C4-2B (cell line): Measurements from ENCODE around the gene VDAC1.
"Not testable (repeated sequence)": the region's sequence is repeated elsewhere in the genome, so short reads cannot be mapped to it uniquely, and the experiment has no call there.

Source experiments
- H3K27ac ChIP-seq: fragments of 450-650 bp; 2 replicates; pipeline ENCODE4 v1.5.1; 2017
- CTCF ChIP-seq: fragments of 450-650 bp; conservative IDR thresholded peaks from 2 replicates; pipeline ENCODE4 v1.5.1; 2017; ENCODE audit warnings: mild to moderate bottlenecking
- ZFX ChIP-seq: fragments of 450-650 bp; IDR thresholded peaks from 2 replicates; pipeline ENCODE4 v1.6.1; 2017

VDAC1 gene

GRCh38 chr5:134046330-134046729 is 41.6 kb upstream of the VDAC1 start:
- H3K27ac ChIP-seq, result no peak overlapping the region
- TF ChIP-seq CTCF (no peak), ZFX (no peak)

- TF ChIP-seq CTCF, result no peak
- TF ChIP-seq ZFX, result no peak
These were observed 39.3 kb upstream of the VDAC1 start for GRCh38 chr5:134043793-134044792.

GRCh38 chr5:134041570-134042411 is 37.0 kb upstream of the VDAC1 start:
- no peak for TF ChIP-seq ZFX
- no peak for TF ChIP-seq CTCF
- H3K27ac ChIP-seq, result no peak overlapping the region

More at GRCh38 chr5:134043793-134044792, 39.3 kb upstream of the VDAC1 start:
- no peak overlapping the region for H3K27ac ChIP-seq

- TF ChIP-seq ZFX (no peak), CTCF (no peak)
- H3K27ac ChIP-seq, result no peak overlapping the region
These were observed 33.4 kb upstream of the VDAC1 start for GRCh38 chr5:134038138-134038537.

GRCh38 chr5:134037160-134037559 is 32.4 kb upstream of the VDAC1 start:
- no peak for TF ChIP-seq CTCF
- TF ChIP-seq ZFX, result no peak

GRCh38 chr5:134034326-134034725 is 29.6 kb upstream of the VDAC1 start:
- H3K27ac ChIP-seq, result no peak overlapping the region
- TF ChIP-seq ZFX, result no peak
- no peak for TF ChIP-seq CTCF

More at GRCh38 chr5:134037160-134037559, 32.4 kb upstream of the VDAC1 start:
- H3K27ac ChIP-seq, result no peak overlapping the region

- not testable (repeated sequence) for H3K27ac ChIP-seq
These were observed 25.7 kb upstream of the VDAC1 start for GRCh38 chr5:134030303-134030964.
